GM12874 (cell line): ENCODE data around the gene GABPB1.

Experiments used
- TF ChIP-seq, protein P1 (sequence below): IDR thresholded peaks from 2 replicates; pipeline ENCODE4 v1.5.1; 2011; ENCODE audit warnings: low read depth, mild to moderate bottlenecking, control low read depth, low read length, moderate library complexity; ENCODE audit not compliant: insufficient read depth

Gene GABPB1

DNA sequence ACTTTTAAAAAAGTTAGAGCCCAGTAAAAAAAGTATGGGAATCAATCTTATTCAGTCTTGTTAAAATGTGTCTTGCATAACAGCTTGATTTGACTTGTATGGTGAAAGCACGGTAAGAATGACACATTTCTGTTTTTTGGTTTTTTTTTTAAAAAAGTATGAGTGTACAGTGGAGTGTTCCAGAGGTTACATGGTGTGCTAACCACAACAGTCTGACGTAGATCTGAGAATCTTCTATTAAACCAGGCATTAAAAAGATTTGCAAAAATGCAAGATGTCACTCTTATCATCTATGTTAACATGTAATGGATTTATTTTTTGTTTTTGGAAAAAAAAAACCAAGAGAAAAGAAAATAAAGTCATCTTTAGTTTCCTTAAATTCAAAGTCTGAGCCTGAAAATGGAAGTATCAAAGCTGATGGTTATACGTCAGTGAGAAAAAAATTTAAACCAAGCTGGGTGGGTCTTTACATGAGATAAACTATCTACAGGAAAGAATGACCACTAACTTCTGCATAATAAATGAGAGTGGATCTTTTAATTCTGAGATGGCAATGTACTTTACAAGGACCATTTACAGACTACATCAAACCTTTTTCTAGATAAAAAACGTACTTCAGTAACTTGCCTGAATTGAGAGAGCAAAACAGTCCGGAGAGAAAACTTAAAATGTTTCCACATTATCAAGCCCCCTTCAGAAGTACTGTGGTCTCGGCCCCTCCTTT is 1.6 kb downstream of the GABPB1 start:
- TF ChIP-seq, protein P1, sequence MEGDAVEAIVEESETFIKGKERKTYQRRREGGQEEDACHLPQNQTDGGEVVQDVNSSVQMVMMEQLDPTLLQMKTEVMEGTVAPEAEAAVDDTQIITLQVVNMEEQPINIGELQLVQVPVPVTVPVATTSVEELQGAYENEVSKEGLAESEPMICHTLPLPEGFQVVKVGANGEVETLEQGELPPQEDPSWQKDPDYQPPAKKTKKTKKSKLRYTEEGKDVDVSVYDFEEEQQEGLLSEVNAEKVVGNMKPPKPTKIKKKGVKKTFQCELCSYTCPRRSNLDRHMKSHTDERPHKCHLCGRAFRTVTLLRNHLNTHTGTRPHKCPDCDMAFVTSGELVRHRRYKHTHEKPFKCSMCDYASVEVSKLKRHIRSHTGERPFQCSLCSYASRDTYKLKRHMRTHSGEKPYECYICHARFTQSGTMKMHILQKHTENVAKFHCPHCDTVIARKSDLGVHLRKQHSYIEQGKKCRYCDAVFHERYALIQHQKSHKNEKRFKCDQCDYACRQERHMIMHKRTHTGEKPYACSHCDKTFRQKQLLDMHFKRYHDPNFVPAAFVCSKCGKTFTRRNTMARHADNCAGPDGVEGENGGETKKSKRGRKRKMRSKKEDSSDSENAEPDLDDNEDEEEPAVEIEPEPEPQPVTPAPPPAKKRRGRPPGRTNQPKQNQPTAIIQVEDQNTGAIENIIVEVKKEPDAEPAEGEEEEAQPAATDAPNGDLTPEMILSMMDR: no peak

DNA sequence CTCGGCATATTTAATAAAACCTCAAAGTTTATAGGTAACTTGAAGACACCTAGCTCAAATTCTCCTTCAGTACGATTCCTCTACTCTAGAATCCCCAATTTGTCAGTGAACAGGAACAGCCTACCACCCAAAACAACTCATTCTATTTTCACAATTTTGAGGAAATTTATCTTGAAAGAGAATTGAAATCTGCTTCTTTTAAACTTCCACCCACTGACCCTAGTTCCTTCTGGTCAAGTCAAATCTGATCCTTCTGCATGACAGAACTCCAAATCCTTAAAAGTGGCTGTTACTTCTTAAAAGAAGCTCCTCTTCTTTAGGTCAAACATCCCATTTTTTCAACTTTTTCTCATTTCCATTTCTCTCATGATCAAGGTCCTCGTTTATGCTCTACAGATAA is 4.4 kb downstream of the GABPB1 start:
- TF ChIP-seq, protein P1: no peak

DNA sequence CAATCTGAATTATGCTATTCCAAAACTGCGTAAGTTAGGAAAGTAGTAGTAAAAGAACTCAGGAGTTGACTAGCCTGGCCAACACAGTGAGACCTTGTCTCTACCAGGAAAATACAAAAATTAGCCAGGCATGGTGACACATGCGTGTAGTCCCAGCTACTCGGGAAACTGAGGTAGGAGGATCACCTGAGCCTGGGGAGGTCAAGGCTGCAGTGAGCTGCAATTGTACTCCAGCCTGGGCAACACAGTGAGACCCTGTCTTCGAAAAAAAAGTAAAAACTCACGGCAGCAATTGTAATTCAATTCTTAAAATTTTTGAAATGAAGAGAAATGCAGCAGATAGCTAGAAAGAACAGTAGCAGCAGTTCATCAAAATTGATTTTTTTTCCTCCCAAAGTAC is 9.7 kb downstream of the GABPB1 start:
- TF ChIP-seq, protein P1: no peak

DNA sequence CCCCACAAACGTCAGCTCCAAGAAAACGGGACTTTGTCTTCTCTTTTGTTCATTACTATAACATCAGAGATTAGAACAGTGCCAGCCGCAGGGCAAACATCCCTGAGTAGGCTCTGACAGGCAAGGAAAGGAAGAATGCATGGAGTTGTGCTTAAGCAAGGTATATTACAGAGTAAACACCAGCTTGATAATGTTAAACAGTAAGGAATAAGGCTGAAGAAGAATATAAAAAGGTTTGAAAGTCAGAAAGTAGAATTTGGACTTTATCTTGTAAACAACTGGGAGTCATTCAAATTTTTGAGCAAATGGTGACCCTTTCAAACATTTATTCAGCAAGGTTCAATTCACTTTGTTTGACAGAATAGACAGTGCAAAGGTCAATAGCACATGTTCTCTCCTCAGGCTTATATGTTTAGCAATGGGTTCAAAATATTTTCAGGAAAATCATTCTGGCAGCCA is 11.0 kb downstream of the GABPB1 start:
- TF ChIP-seq, protein P1: no peak

DNA sequence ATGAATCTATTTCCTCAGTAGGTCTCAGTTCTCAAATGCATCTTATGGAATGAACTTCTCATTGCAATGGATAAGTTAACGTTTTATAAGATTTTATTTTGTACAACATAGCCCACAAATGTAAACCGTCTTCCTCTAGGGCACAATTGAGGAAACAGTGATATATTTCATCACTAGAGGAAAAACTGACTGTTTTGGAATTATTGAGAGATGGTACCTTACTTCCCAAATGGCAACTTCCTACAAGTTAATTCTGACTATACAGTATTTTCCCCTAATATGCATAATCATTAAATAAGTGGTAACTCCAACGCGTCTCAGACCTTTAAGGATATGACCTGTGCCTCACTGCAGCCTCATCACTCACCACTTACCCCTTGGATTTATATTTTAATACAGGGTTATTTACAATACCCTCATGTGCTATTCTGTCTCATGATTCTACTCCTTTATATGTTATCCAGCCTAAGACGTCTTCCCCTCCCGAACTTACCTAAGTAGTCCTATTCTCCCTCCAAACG is 13.3 kb downstream of the GABPB1 start:
- TF ChIP-seq, protein P1: no peak

DNA sequence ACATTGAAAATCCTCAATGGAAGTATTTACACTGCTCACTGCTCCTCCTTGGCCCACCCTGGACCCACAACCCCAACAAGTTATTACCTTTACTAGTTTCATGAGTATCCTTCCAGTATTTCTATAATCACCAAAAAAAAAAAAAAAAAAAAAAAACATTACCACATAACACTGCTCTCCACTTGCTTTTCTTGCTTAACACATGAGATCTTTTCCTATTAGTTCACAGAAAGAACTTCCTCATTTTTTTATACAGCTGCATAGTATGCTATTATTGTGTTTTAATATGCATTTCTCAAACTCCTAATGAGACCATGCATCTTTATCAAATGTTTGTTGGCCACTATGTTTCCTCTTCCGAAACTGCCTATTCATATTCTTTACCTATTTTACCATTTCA is 14.6 kb downstream of the GABPB1 start:
- TF ChIP-seq, protein P1: no peak

DNA sequence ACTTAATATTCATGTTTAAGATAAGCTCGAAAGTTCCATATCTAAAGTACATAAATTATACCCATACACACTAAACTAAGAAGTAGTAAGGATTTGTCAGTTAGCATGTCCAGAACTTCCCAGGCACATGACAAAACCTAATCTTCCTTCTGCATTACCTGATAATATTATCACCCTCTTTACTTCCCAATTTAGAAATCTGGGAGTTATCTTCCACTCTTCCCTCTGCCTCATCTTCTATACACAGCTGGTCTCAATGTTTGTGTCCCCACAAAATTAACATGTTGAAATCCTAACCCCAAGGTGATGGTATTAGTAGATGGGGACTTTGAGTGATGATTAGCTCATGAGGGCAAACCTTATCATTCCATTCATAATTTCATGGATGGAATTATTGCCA is 15.3 kb downstream of the GABPB1 start:
- TF ChIP-seq, protein P1: no peak
